ENCODE data around the gene CLRN1. TPM values are rescaled to one million over a fixed set of nuclear protein-coding genes. Genes with fewer than 3 reads are reported as not detected.

Gene CLRN1
- total RNA-seq, 4 donors from 2014 or later: not detected

DNA sequence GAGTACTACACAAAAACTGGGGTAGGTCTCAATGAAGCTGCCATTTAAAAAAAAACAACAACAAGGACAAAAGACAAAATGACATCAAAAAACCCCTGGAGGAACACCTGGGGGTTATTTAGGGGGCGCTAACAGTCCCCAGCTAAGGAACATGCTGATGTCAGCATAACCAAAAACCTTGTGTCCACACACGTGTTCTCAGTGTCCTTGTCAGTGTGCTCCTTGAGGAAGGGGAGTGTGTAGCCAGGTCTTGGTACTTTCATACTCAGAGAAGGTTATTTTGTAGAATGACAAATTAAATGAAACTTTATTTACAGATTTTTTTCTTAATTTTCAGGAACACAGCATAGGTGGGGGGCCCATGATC, 31.2 kb upstream of the CLRN1 start:
- Histone ChIP-seq H3K4me3 (no peak overlapping the region), H3K9me3 (no peaks in the 10 kb centered on the region), H3K4me1 (no peaks in the 10 kb centered on the region), H3K36me3 (no peaks in the 10 kb centered on the region), H3K27me3 (peaks cover 4% of the 10 kb centered on the region), H3K27ac (no peak overlapping the region)
- 73 to 78% methylated on average over 1 to 2 of the region's 2 CpGs for WGBS, 2 donors (ENCODE audit: low coverage in 1 of 2)
- TF ChIP-seq EP300 (IDR thresholded peaks at IDR 0.05) (no peak), POLR2AphosphoS5 (IDR thresholded peaks at IDR 0.05) (no peak), POLR2A (IDR thresholded peaks at IDR 0.05) (no peak)
- TF ChIP-seq, protein P1, sequence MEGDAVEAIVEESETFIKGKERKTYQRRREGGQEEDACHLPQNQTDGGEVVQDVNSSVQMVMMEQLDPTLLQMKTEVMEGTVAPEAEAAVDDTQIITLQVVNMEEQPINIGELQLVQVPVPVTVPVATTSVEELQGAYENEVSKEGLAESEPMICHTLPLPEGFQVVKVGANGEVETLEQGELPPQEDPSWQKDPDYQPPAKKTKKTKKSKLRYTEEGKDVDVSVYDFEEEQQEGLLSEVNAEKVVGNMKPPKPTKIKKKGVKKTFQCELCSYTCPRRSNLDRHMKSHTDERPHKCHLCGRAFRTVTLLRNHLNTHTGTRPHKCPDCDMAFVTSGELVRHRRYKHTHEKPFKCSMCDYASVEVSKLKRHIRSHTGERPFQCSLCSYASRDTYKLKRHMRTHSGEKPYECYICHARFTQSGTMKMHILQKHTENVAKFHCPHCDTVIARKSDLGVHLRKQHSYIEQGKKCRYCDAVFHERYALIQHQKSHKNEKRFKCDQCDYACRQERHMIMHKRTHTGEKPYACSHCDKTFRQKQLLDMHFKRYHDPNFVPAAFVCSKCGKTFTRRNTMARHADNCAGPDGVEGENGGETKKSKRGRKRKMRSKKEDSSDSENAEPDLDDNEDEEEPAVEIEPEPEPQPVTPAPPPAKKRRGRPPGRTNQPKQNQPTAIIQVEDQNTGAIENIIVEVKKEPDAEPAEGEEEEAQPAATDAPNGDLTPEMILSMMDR (IDR thresholded peaks at IDR 0.05): no peak
- no peak for ATAC-seq

DNA sequence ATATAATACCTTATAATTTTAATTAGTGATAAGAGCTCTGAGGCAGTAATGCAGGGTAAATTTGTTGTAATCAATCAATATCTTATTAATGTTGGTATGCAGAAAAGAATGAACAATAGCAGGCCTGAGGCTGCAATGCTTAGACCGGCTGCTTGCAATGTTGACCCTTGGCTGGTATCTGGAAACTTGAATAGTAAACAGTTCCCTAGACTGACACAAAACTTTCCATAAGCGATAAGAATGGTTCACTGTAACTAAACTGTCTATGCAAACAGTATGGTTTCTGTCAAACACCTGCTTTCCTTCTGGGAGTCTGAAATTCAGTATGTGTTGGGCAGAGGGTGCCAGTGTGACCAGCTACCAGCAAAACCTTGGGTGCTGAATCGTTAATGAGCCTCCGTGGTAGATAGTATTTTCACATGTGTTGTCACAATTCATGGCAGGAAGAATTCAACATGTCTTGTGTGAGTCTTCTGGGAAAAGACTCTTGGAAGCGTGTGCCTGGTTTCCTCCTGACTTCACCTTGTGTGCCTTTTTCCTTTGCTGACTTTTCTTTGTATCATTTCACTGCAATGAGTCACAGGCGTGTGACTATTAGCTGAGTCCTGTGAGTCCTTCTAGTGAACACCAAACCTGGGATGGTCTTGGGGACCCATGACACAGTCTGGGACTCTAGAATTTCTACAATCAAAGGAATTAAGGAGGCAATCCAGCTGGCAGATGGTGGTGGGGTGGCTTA, 30.7 kb upstream of the CLRN1 start:
- no peak overlapping the region for H3K27ac ChIP-seq
- WGBS, 2 donors (ENCODE audit: low coverage in 1 of 2): 52 to 73% methylated on average over 4 to 6 of the region's 6 CpGs
- H3K9me3 ChIP-seq: no peaks in the 10 kb centered on the region
- ATAC-seq: no peak
- H3K4me1 ChIP-seq: no peaks in the 10 kb centered on the region
- no peaks in the 10 kb centered on the region for H3K36me3 ChIP-seq
- peaks cover 4% of the 10 kb centered on the region for H3K27me3 ChIP-seq
- TF ChIP-seq, protein P1 (IDR thresholded peaks at IDR 0.05): no peak
- no peak for TF ChIP-seq EP300 (IDR thresholded peaks at IDR 0.05)
- TF ChIP-seq POLR2AphosphoS5 (IDR thresholded peaks at IDR 0.05): no peak
- no peak for TF ChIP-seq POLR2A (IDR thresholded peaks at IDR 0.05)
- H3K4me3 ChIP-seq: no peak overlapping the region

DNA sequence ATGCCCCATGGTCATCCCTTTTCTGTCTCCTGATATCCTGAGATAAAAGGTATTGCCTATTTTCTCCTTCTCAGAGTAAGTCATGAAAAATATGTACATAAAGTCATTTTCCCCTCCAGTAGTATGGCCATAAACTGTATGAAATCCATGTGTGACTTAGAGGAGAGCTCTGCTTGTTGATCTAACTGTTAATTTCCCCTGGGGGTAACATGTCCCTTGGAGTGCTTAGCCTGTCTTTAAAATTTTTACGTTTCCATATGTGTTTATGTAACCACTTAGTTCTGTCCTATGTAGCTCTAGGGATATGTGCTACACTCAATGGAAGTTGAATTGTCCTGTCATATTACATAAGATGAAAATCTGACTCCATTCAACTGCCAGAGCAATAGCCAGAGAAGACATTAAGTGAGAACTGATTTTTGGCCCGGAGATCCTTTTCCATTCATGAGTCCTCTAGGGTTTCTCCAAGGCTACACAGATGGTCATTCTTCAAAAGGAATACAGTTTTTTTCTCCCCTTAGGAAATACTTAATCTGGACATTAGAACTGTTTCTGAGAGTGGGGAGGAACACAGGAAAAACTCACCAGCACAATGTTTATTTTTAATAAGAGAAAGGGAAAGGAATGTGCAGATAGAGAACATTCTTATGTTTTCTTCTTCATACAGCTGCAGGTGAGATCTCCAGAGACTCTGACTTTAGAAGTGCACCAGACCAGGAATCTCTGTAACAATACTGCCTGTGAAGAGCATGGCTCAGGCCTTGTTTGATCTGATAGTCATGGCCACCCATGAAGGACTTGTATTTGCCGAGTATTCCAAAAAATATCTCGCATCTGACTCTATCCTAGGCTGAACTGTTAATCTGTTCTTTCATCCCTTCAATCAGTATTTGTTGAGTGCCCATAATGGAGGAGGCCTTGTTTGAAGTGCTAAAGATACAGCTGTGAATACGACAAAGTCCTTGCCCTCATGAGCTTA, 29.8 kb upstream of the CLRN1 start:
- H3K27ac ChIP-seq: no peak overlapping the region
- no peaks in the 10 kb centered on the region for H3K9me3 ChIP-seq
- no peaks in the 10 kb centered on the region for H3K36me3 ChIP-seq
- TF ChIP-seq POLR2A (IDR thresholded peaks at IDR 0.05): no peak
- TF ChIP-seq POLR2AphosphoS5 (IDR thresholded peaks at IDR 0.05): no peak
- no peak for TF ChIP-seq EP300 (IDR thresholded peaks at IDR 0.05)
- TF ChIP-seq, protein P1 (IDR thresholded peaks at IDR 0.05): no peak
- peaks cover 4% of the 10 kb centered on the region for H3K27me3 ChIP-seq
- H3K4me1 ChIP-seq: no peaks in the 10 kb centered on the region
- H3K4me3 ChIP-seq: no peak overlapping the region
- ATAC-seq: no peak
- 55 to 56% methylated on average over 5 of the region's 5 CpGs for WGBS, 2 donors (ENCODE audit: low coverage in 1 of 2)

DNA sequence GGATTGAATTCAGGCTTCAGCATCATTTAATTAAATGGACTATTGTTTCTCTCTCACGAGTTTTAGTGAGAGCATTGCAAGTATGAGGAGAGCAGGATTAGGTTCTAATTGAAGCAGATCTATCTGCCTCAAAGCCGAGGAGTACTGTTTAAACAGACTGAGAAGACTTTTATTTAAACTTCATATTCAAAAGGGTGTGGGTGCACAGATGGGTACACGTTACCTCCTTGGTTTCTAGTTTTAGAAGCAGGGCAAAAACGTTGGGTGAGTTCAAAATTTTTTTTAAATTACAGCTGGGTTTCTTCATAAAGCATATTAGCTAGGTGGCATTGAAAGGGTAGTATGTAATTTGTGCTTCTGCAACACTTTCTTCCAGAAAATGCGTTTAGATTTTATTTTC, 26.5 kb upstream of the CLRN1 start:
- ATAC-seq: no peak
- Histone ChIP-seq H3K9me3 (peaks cover 0 to 11% (median 0%) of the 10 kb centered on the region in 3 donors), H3K27me3 (no peaks in the 10 kb centered on the region), H3K4me1 (no peaks in the 10 kb centered on the region), H3K36me3 (no peaks in the 10 kb centered on the region), H3K27ac (no peak overlapping the region), H3K4me3 (no peak overlapping the region)
- 46 to 55% methylated on average over 5 of the region's 5 CpGs for WGBS, 2 donors (ENCODE audit: low coverage in 1 of 2)
- TF ChIP-seq, protein P1 (IDR thresholded peaks at IDR 0.05): no peak
- TF ChIP-seq POLR2AphosphoS5 (IDR thresholded peaks at IDR 0.05) (no peak), POLR2A (IDR thresholded peaks at IDR 0.05) (no peak), EP300 (IDR thresholded peaks at IDR 0.05) (no peak)
